ENCODE data around the gene YPEL1.

- TF ChIP-seq GABPA (IDR thresholded peaks at IDR 0.05 in 1 of 2, conservative IDR thresholded peaks at IDR 0.05 in 1 of 2) (no peak), CTCF (IDR thresholded peaks at IDR 0.05; ENCODE audit: low read depth, low read length, missing input control) (no peak), TAF1 (conservative IDR thresholded peaks at IDR 0.05) (no peak), EGR1 (IDR thresholded peaks at IDR 0.05; ENCODE audit: low read depth in 2 of 2) (no peak), FOXA2 (IDR thresholded peaks at IDR 0.05) (no peak)
Measured at GRCh38 chr22:21728270-21728669, 7.3 kb downstream of the YPEL1 start.

Data from liver (tissue), 3 donors.